ENCODE results near the gene CLNS1A. TPM values are rescaled to one million over a fixed set of nuclear protein-coding genes. Genes with fewer than 3 reads are reported as not detected.
"Not testable (repeated sequence)": the region's sequence is repeated elsewhere in the genome, so short reads cannot be mapped to it uniquely, and the experiment has no call there.

The CLNS1A gene
- total RNA-seq, 1 donor from 2014 or later: 167 TPM

- Mint-ChIP-seq H3K36me3 (ENCODE audit: low read depth) (no peaks in the 10 kb centered on the region), H3K27ac (ENCODE audit: unreplicated experiment) (no peak overlapping the region), H3K27me3 (ENCODE audit: low read depth) (peaks cover 6% of the 10 kb centered on the region), H3K4me3 (peak overlapping the region; percentile 34), H3K4me1 (peaks cover 8% of the 10 kb centered on the region), H3K9me3 (peaks cover 2% of the 10 kb centered on the region)
- DNase-seq (ENCODE audit: low read depth, low spot score): no peak
- no peak for TF ChIP-seq CTCF (conservative IDR thresholded peaks at IDR 0.05)
Observed at GRCh38 chr11:77642228-77642627, 4.6 kb upstream of the CLNS1A start.

- no peak for DNase-seq (ENCODE audit: low read depth, low spot score)
- peaks cover 3% of the 10 kb centered on the region for H3K27me3 Mint-ChIP-seq (ENCODE audit: low read depth)
- H3K4me3 Mint-ChIP-seq: peak overlapping the region; percentile 96
- H3K9me3 Mint-ChIP-seq: peaks cover 2% of the 10 kb centered on the region
- no peak for TF ChIP-seq CTCF (conservative IDR thresholded peaks at IDR 0.05)
- H3K4me1 Mint-ChIP-seq: peaks cover 24% of the 10 kb centered on the region
- peaks cover 3% of the 10 kb centered on the region for H3K36me3 Mint-ChIP-seq (ENCODE audit: low read depth)
- H3K27ac Mint-ChIP-seq (ENCODE audit: unreplicated experiment): peak overlapping the region; percentile 54
Observed at GRCh38 chr11:77636731-77637344, 756 bp downstream of the CLNS1A start.

GRCh38 chr11:77633926-77634325 lies 3.7 kb downstream of the CLNS1A start:
- H3K27me3 Mint-ChIP-seq (ENCODE audit: low read depth); H3K27ac Mint-ChIP-seq (ENCODE audit: unreplicated experiment); DNase-seq (ENCODE audit: low read depth, low spot score); H3K9me3 Mint-ChIP-seq; H3K4me3 Mint-ChIP-seq; H3K36me3 Mint-ChIP-seq (ENCODE audit: low read depth): not testable (repeated sequence)
- peaks cover 27% of the 10 kb centered on the region for H3K4me1 Mint-ChIP-seq

- DNase-seq (ENCODE audit: low read depth, low spot score): no peak
- Mint-ChIP-seq H3K36me3 (ENCODE audit: low read depth) (no peaks in the 10 kb centered on the region), H3K9me3 (no peaks in the 10 kb centered on the region), H3K27ac (ENCODE audit: unreplicated experiment) (peak overlapping the region; percentile 10), H3K4me3 (no peak overlapping the region), H3K27me3 (ENCODE audit: low read depth) (no peaks in the 10 kb centered on the region), H3K4me1 (peaks cover 3% of the 10 kb centered on the region)
- TF ChIP-seq CTCF (conservative IDR thresholded peaks at IDR 0.05): no peak
Observed at GRCh38 chr11:77630157-77630710, 7.4 kb downstream of the CLNS1A start.

- TF ChIP-seq CTCF (conservative IDR thresholded peaks at IDR 0.05): peak; percentile 85
- Mint-ChIP-seq H3K27ac (ENCODE audit: unreplicated experiment) (no peak overlapping the region), H3K4me1 (no peaks in the 10 kb centered on the region), H3K27me3 (ENCODE audit: low read depth) (no peaks in the 10 kb centered on the region), H3K36me3 (ENCODE audit: low read depth) (peaks cover 7% of the 10 kb centered on the region), H3K4me3 (no peak overlapping the region), H3K9me3 (no peaks in the 10 kb centered on the region)
- DNase-seq (ENCODE audit: low read depth, low spot score): peak; percentile 18
Observed at GRCh38 chr11:77619576-77620198, 17.9 kb downstream of the CLNS1A start.

- H3K36me3 Mint-ChIP-seq (ENCODE audit: low read depth): peaks cover 10% of the 10 kb centered on the region
- H3K4me3 Mint-ChIP-seq: no peak overlapping the region
- no peak for TF ChIP-seq CTCF (conservative IDR thresholded peaks at IDR 0.05)
- no peaks in the 10 kb centered on the region for H3K4me1 Mint-ChIP-seq
- H3K27me3 Mint-ChIP-seq (ENCODE audit: low read depth): no peaks in the 10 kb centered on the region
- no peak overlapping the region for H3K27ac Mint-ChIP-seq (ENCODE audit: unreplicated experiment)
- DNase-seq (ENCODE audit: low read depth, low spot score): no peak
- no peaks in the 10 kb centered on the region for H3K9me3 Mint-ChIP-seq
Observed at GRCh38 chr11:77617892-77618291, 19.7 kb downstream of the CLNS1A start.

All from neural crest cell (in vitro differentiated cells).